ENCODE measurements around the gene PKN2. TPM values are rescaled to one million over a fixed set of nuclear protein-coding genes. Genes with fewer than 3 reads are reported as not detected.
"Not testable (repeated sequence)": the region's sequence is repeated elsewhere in the genome, so short reads cannot be mapped to it uniquely, and the experiment has no call there.

The PKN2 gene
- total RNA-seq, 4 donors from 2014 or later: 31.4 to 80.4 (median 64.1) TPM

DNA sequence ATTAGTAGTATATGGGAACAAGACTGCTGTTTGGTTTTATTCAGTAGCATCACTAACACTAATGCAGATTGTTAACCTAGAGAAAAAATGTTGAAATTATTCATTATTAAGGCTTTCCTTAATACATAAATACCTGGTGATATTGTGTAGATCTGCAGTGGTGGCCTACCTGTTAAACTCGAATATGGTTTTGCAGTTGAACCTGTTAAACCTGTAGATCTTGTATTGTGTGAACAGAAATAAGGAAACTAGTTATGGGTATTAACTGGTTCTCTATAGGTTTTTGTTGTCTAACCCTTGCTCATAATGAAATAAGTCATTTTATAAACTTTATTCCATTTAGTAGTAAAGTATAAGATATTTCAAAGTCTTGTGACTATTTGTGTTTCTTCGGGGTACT lies 23.9 kb downstream of the PKN2 start:
- H3K4me3 ChIP-seq: no peak overlapping the region
- H3K9me3 ChIP-seq: no peaks in the 10 kb centered on the region
- H3K36me3 ChIP-seq: no peaks in the 10 kb centered on the region
- in situ Hi-C loops (cut with MboI; ENCODE audit: low pct_ligation_motif_present in 1 of 4, low pct_unique_long_range_greater_than_20kb in 1 of 4, low sequenced_read_pairs in 3 of 4) (no loop called here), intact Hi-C loops (cut with DNase I; ENCODE audit: low total_unique reads) (no loop called here)
- peaks cover 0 to 19% (median 0%) of the 10 kb centered on the region in 4 donors for H3K4me1 ChIP-seq
- H3K27me3 ChIP-seq: no peaks in the 10 kb centered on the region
- DNase-seq: no peak
- 71 to 75% methylated on average over 2 of the region's 2 CpGs for WGBS, 2 donors (ENCODE audit: low coverage in 1 of 2)
- TF ChIP-seq POLR2AphosphoS5 (IDR thresholded peaks at IDR 0.05) (no peak), EP300 (IDR thresholded peaks at IDR 0.05; ENCODE audit: low read depth) (no peak), POLR2A (IDR thresholded peaks at IDR 0.05) (no peak)
- TF ChIP-seq, protein P1, sequence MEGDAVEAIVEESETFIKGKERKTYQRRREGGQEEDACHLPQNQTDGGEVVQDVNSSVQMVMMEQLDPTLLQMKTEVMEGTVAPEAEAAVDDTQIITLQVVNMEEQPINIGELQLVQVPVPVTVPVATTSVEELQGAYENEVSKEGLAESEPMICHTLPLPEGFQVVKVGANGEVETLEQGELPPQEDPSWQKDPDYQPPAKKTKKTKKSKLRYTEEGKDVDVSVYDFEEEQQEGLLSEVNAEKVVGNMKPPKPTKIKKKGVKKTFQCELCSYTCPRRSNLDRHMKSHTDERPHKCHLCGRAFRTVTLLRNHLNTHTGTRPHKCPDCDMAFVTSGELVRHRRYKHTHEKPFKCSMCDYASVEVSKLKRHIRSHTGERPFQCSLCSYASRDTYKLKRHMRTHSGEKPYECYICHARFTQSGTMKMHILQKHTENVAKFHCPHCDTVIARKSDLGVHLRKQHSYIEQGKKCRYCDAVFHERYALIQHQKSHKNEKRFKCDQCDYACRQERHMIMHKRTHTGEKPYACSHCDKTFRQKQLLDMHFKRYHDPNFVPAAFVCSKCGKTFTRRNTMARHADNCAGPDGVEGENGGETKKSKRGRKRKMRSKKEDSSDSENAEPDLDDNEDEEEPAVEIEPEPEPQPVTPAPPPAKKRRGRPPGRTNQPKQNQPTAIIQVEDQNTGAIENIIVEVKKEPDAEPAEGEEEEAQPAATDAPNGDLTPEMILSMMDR (IDR thresholded peaks at IDR 0.05): no peak
- H3K27ac ChIP-seq: no peak overlapping the region

DNA sequence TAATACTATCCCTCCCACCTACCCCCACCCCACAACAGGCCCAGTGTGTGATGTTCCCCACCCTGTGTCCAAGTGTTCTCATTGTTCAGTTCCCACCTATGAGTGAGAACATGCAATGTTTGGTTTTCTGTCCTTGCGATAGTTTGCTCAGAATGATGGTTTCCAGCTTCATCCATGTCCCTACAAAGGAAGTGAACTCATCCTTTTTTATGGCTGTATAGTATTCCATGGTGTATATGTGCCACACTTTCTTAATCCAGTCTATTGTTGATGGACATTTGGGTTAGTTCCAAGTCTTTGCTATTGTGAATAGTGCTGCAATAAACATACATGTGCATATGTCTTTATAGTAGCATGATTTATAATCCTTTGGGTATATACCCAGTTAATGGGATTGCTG lies 28.8 kb downstream of the PKN2 start:
- H3K4me1 ChIP-seq; in situ Hi-C loops (cut with MboI; ENCODE audit: low pct_ligation_motif_present in 1 of 4, low pct_unique_long_range_greater_than_20kb in 1 of 4, low sequenced_read_pairs in 3 of 4); H3K4me3 ChIP-seq; H3K9me3 ChIP-seq; H3K27me3 ChIP-seq; DNase-seq; intact Hi-C loops (cut with DNase I; ENCODE audit: low total_unique reads); H3K27ac ChIP-seq; H3K36me3 ChIP-seq: not testable (repeated sequence)
- WGBS, 2 donors (ENCODE audit: low coverage in 1 of 2): 83 to 95% methylated on average over 1 of the region's 1 CpG

DNA sequence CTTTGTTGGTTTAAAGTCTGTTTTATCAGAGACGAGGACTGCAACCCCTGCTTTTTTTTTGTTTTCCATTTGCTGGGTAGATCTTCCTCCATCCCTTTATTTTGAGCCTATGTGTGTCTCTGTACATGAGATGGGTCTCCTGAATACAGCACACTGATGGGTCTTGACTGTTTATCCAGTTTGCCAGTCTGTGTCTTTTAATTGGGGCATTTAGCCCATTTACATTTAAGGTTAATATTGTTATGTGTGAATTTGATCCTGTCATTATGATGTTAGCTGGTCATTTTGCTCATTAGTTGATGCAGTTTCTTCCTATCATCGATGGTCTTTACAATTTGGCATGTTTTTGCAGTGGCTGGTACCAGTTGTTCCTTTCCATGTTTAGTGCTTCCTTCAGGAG lies 32.5 kb downstream of the PKN2 start:
- WGBS, 2 donors (ENCODE audit: low coverage in 1 of 2): 83 to 94% methylated on average over 1 to 2 of the region's 2 CpGs
- in situ Hi-C loops (cut with MboI; ENCODE audit: low pct_ligation_motif_present in 1 of 4, low pct_unique_long_range_greater_than_20kb in 1 of 4, low sequenced_read_pairs in 3 of 4); intact Hi-C loops (cut with DNase I; ENCODE audit: low total_unique reads): not testable (repeated sequence)

DNA sequence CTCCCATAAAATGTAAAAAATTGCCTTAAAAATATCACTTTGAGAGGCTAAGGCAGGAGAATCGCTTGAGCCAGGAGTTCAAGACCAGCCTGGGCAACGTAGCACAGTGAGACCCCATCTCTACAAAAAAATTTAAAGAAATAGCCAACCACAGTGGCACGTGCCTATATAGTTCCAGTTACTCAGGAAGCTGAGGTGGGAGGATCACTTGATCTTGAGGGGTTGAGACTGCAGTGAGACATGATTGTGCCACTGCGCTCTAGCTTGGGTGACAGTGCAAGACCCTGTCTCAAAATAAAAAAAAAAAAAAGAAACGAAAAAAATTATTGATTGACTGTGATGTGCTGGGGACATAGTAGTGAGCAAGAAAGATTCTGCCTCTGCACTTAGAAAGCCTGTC lies 38.4 kb downstream of the PKN2 start:
- in situ Hi-C loops (cut with MboI; ENCODE audit: low pct_ligation_motif_present in 1 of 4, low pct_unique_long_range_greater_than_20kb in 1 of 4, low sequenced_read_pairs in 3 of 4): no loop called here
- H3K9me3 ChIP-seq: no peaks in the 10 kb centered on the region
- peaks cover 0 to 19% (median 6%) of the 10 kb centered on the region in 4 donors for H3K4me1 ChIP-seq
- no peak for TF ChIP-seq POLR2AphosphoS5 (IDR thresholded peaks at IDR 0.05)
- H3K4me3 ChIP-seq: no peak overlapping the region
- no peak overlapping the region for H3K27ac ChIP-seq
- 83 to 94% methylated on average over 4 to 5 of the region's 5 CpGs for WGBS, 2 donors (ENCODE audit: low coverage in 1 of 2)
- no peak for DNase-seq
- no peaks in the 10 kb centered on the region for H3K27me3 ChIP-seq
- intact Hi-C loops (cut with DNase I; ENCODE audit: low total_unique reads): no loop called here
- H3K36me3 ChIP-seq: no peaks in the 10 kb centered on the region

More for the DNA sequence above, 32.5 kb downstream of the PKN2 start:
- H3K9me3 ChIP-seq, H3K27ac ChIP-seq, H3K36me3 ChIP-seq, DNase-seq, H3K4me3 ChIP-seq, H3K27me3 ChIP-seq: not testable (repeated sequence)
- peaks cover 0 to 11% (median 3%) of the 10 kb centered on the region in 4 donors for H3K4me1 ChIP-seq

DNA sequence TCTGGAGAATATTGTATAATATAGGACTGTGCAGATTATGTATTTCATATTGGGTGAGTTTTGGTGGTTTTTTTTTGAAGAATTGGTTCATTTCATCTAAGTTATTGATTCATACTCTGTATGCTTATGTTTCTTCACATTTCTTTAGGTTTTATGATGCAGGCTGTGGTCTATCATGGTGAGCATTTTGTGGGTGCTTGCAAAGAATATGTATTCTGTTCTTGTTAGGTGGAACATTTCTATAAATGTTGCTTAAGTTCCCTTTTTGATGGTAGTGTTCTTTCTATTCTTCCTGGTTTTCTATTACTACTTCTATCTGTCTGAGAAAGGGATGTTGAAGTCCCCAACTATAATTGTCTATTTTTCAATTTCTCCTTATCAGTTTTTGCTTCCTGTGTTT lies 42.6 kb downstream of the PKN2 start:
- intact Hi-C loops (cut with DNase I; ENCODE audit: low total_unique reads): no loop called here
- H3K4me3 ChIP-seq: no peak overlapping the region
- no peaks in the 10 kb centered on the region for H3K27me3 ChIP-seq
- TF ChIP-seq, protein P1 (IDR thresholded peaks at IDR 0.05): no peak
- TF ChIP-seq EP300 (IDR thresholded peaks at IDR 0.05; ENCODE audit: low read depth): no peak
- no peak for TF ChIP-seq POLR2AphosphoS5 (IDR thresholded peaks at IDR 0.05)
- no peak for TF ChIP-seq POLR2A (IDR thresholded peaks at IDR 0.05)
- in situ Hi-C loops (cut with MboI; ENCODE audit: low pct_ligation_motif_present in 1 of 4, low pct_unique_long_range_greater_than_20kb in 1 of 4, low sequenced_read_pairs in 3 of 4): no loop called here
- no peaks in the 10 kb centered on the region for H3K9me3 ChIP-seq
- H3K27ac ChIP-seq: no peak overlapping the region
- no peak for DNase-seq
- peaks cover 6 to 32% (median 11%) of the 10 kb centered on the region in 4 donors for H3K4me1 ChIP-seq
- peaks cover 0 to 3% (median 0%) of the 10 kb centered on the region in 4 donors for H3K36me3 ChIP-seq

DNA sequence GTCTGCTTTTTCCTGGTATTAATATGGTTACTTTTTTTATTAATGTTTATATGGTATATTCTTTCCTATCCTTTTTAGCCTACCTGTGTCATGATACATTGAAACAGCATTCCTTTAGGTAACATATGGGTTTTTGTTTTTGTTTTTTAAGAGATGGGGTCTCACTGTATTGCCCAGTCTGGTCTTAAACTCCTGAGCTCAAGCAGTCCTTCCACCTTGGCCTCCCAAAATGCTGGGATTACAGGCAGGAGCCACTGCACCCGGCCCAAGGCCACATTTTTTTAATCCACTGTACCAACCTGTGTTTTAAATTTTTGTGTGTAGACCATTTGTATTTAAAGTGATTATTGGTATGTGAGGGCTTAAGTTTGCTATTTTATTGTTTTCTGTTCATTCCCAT lies 43.1 kb downstream of the PKN2 start:
- Histone ChIP-seq H3K4me3 (no peak overlapping the region), H3K36me3 (peaks cover 0 to 3% (median 0%) of the 10 kb centered on the region in 4 donors), H3K4me1 (peaks cover 9 to 37% (median 11%) of the 10 kb centered on the region in 4 donors), H3K9me3 (no peaks in the 10 kb centered on the region), H3K27ac (no peak overlapping the region), H3K27me3 (no peaks in the 10 kb centered on the region)
- DNase-seq: no peak
- WGBS, 2 donors (ENCODE audit: low coverage in 1 of 2): 89% methylated on average over 1 of the region's 1 CpG; no CpG with 5 or more reads in 1 of the 2 donors
- in situ Hi-C loops (cut with MboI; ENCODE audit: low pct_ligation_motif_present in 1 of 4, low pct_unique_long_range_greater_than_20kb in 1 of 4, low sequenced_read_pairs in 3 of 4) (no loop called here), intact Hi-C loops (cut with DNase I; ENCODE audit: low total_unique reads) (no loop called here)
- no peak for TF ChIP-seq POLR2AphosphoS5 (IDR thresholded peaks at IDR 0.05)
- no peak for TF ChIP-seq POLR2A (IDR thresholded peaks at IDR 0.05)
- TF ChIP-seq, protein P1 (IDR thresholded peaks at IDR 0.05): no peak
- TF ChIP-seq EP300 (IDR thresholded peaks at IDR 0.05; ENCODE audit: low read depth): no peak

All from transverse colon (tissue), 4 donors.